H9 (cell line): ENCODE results near the gene GHRHR. TPM values are rescaled to one million over a fixed set of nuclear protein-coding genes. Genes with fewer than 3 reads are reported as not detected.

Experiments used
- DNase-seq: peaks from one replicate; pipeline ENCODE4 v3.0.0-alpha.2; 2017
- H2AFZ ChIP-seq: one replicate; pipeline ENCODE4 v1.6.1; 2013; ENCODE audit warnings: mild to moderate bottlenecking, low read length, control low read depth, moderate library complexity
- H2AK5ac ChIP-seq: 2 replicates; pipeline ENCODE4 v1.6.1; 2013; ENCODE audit warnings: low read length, control low read depth, mixed read lengths; ENCODE audit not compliant: insufficient read length
- H2BK120ac ChIP-seq: one replicate; pipeline ENCODE4 v1.6.1; 2013; ENCODE audit warnings: low read depth, mild to moderate bottlenecking, low read length, control low read depth, inconsistent platforms; ENCODE audit not compliant: poor library complexity, severe bottlenecking
- H2BK12ac ChIP-seq: 2 replicates; pipeline ENCODE4 v1.6.1; 2013; ENCODE audit warnings: low read length, control low read depth, mixed read lengths, low read depth; ENCODE audit not compliant: insufficient read length
- H2BK15ac ChIP-seq: 2 replicates; pipeline ENCODE4 v1.6.1; 2013; ENCODE audit warnings: low read depth, low read length, control low read depth
- H2BK20ac ChIP-seq: one replicate; pipeline ENCODE4 v1.6.1; 2013; ENCODE audit warnings: low read depth, mild to moderate bottlenecking, low read length, control low read depth, inconsistent platforms; ENCODE audit not compliant: poor library complexity, severe bottlenecking
- H2BK5ac ChIP-seq: 2 replicates; pipeline ENCODE4 v1.6.1; 2013; ENCODE audit warnings: low read length, control low read depth, mixed read lengths; ENCODE audit not compliant: insufficient read length
- H3K14ac ChIP-seq: 2 replicates; pipeline ENCODE4 v1.6.1; 2013; ENCODE audit warnings: low read length, control low read depth; ENCODE audit not compliant: insufficient read depth
- H3K18ac ChIP-seq: 2 replicates; pipeline ENCODE4 v1.6.1; 2013; ENCODE audit warnings: low read depth, mild to moderate bottlenecking, mixed read lengths, low read length, control low read depth; ENCODE audit not compliant: insufficient read length
- H3K23ac ChIP-seq: 2 replicates; pipeline ENCODE4 v1.6.1; 2013; ENCODE audit warnings: low read length, control low read depth, mixed read lengths, low read depth; ENCODE audit not compliant: insufficient read length
- H3K23me2 ChIP-seq: 2 replicates; pipeline ENCODE4 v1.6.1; 2013; ENCODE audit warnings: low read depth, mild to moderate bottlenecking, mixed read lengths, low read length, control low read depth; ENCODE audit not compliant: insufficient read length, poor library complexity, severe bottlenecking
- H3K27ac ChIP-seq: 2 replicates; pipeline ENCODE4 v1.5.1; 2013; ENCODE audit warnings: low read length, control low read depth, mixed read lengths, low read depth; ENCODE audit not compliant: insufficient read length
- H3K27me3 ChIP-seq: 2 replicates; pipeline ENCODE4 v1.6.1; 2013; ENCODE audit warnings: low read length, control low read depth, inconsistent platforms; ENCODE audit not compliant: insufficient read depth
- H3K4ac ChIP-seq: 2 replicates; pipeline ENCODE4 v1.6.1; 2013; ENCODE audit warnings: low read depth, mild to moderate bottlenecking, control low read depth, inconsistent platforms, low read length, moderate library complexity
- H3K4me1 ChIP-seq: 2 replicates; pipeline ENCODE4 v1.6.1; 2013; ENCODE audit warnings: low read length, control low read depth, inconsistent platforms; ENCODE audit not compliant: insufficient read depth
- H3K4me2 ChIP-seq: 2 replicates; pipeline ENCODE4 v1.6.1; 2013; ENCODE audit warnings: low read length, control low read depth, mixed read lengths; ENCODE audit not compliant: insufficient read length, insufficient read depth
- H3K56ac ChIP-seq: 2 replicates; pipeline ENCODE4 v1.6.1; 2013; ENCODE audit warnings: low read depth, mild to moderate bottlenecking, mixed read lengths, low read length, control low read depth; ENCODE audit not compliant: insufficient read length
- H3K79me1 ChIP-seq: 2 replicates; pipeline ENCODE4 v1.6.1; 2013; ENCODE audit warnings: low read depth, mild to moderate bottlenecking, moderate library complexity, low read length, control low read depth, inconsistent platforms; ENCODE audit not compliant: insufficient read depth, poor library complexity, severe bottlenecking
- H3K79me2 ChIP-seq: 2 replicates; pipeline ENCODE4 v1.6.1; 2013; ENCODE audit warnings: low read length, control low read depth, inconsistent platforms; ENCODE audit not compliant: insufficient read depth
- H3K9ac ChIP-seq: 2 replicates; pipeline ENCODE4 v1.6.1; 2013; ENCODE audit warnings: low read length, control low read depth, mixed read lengths; ENCODE audit not compliant: insufficient read length; ENCODE audit errors: extremely low read depth
- H3K9me3 ChIP-seq: one replicate; pipeline ENCODE4 v1.6.1; 2013; ENCODE audit warnings: low read depth, low read length, inconsistent platforms; ENCODE audit not compliant: control insufficient read depth
- H3T11ph ChIP-seq: one replicate; pipeline ENCODE4 v1.6.1; 2013; ENCODE audit warnings: mild to moderate bottlenecking, low read length, control low read depth, inconsistent platforms
- H4K20me1 ChIP-seq: one replicate; pipeline ENCODE4 v1.6.1; 2013; ENCODE audit not compliant: control insufficient read depth, insufficient read length, insufficient read depth
- H4K5ac ChIP-seq: 2 replicates; pipeline ENCODE4 v1.6.1; 2013; ENCODE audit warnings: low read depth, mild to moderate bottlenecking, mixed read lengths, low read length, control low read depth; ENCODE audit not compliant: insufficient read length
- H4K8ac ChIP-seq: replicated peaks from 2 replicates; pipeline ENCODE4 v1.6.1; 2013; ENCODE audit warnings: low read length, control low read depth, mixed read lengths, low read depth; ENCODE audit not compliant: insufficient read length
- H4K91ac ChIP-seq: 2 replicates; pipeline ENCODE4 v1.6.1; 2013; ENCODE audit warnings: low read depth, mild to moderate bottlenecking, moderate library complexity, mixed read lengths, low read length, control low read depth; ENCODE audit not compliant: insufficient read length
- H3K27ac Mint-ChIP-seq, 3 experiments: 2 replicates in 2 of 3; 3 replicates in 1 of 3; pipeline ENCODE4 v1.8.0; 2020 to 2021; ENCODE audit warnings: mixed read lengths in 3 of 3, mild to moderate bottlenecking in 1 of 3, moderate library complexity in 1 of 3
- H3K27me3 Mint-ChIP-seq: 2 replicates; pipeline ENCODE4 v1.8.0; 2021; ENCODE audit warnings: low read depth, mild to moderate bottlenecking, moderate library complexity, mixed read lengths
- H3K36me3 Mint-ChIP-seq, 3 experiments: 2 replicates in 2 of 3; 3 replicates in 1 of 3; pipeline ENCODE4 v1.8.0; 2020 to 2021; ENCODE audit warnings: low read depth in 3 of 3, mixed read lengths in 3 of 3; ENCODE audit not compliant: insufficient read depth in 1 of 3
- H3K4me1 Mint-ChIP-seq, 2 experiments: 2 replicates each; pipeline ENCODE4 v1.8.0; 2020; ENCODE audit warnings: mixed read lengths in 2 of 2
- H3K4me3 Mint-ChIP-seq, 2 experiments: 2 replicates in 1 of 2; 3 replicates in 1 of 2; pipeline ENCODE4 v1.8.0; 2020 to 2021; ENCODE audit warnings: mild to moderate bottlenecking in 2 of 2, mixed read lengths in 2 of 2, moderate library complexity in 1 of 2
- H3K9me3 Mint-ChIP-seq, 2 experiments: 2 replicates in 1 of 2; 3 replicates in 1 of 2; pipeline ENCODE4 v1.8.0; 2020; ENCODE audit warnings: mild to moderate bottlenecking in 2 of 2, mixed read lengths in 2 of 2, moderate library complexity in 1 of 2
- CTCF ChIP-seq: fragments of 200-600 bp; sonication (generic); conservative IDR thresholded peaks from 3 replicates; pipeline ENCODE4 v1.8.0; 2021; ENCODE audit warnings: antibody characterized with exemption, mild to moderate bottlenecking
- WGBS: extraction: QIAGEN DNeasy Blood & Tissue Kit; methylation state at CpG from one replicate; pipeline ENCODE4 v1.1.7; 2013; ENCODE audit warnings: missing lambda C conversion rate, low lambda C conversion rate, mixed read lengths; ENCODE audit not compliant: insufficient read length; ENCODE audit errors: extremely low coverage; 5-methylcytosine and 5-hydroxymethylcytosine counted together
- total RNA-seq: library from RNA; stranded (reverse); gene quantifications from 2 replicates; pipeline ENCODE4 v1.2.1, GENCODE V29; 2021

Gene GHRHR
- total RNA-seq, 1 experiment from 2014 or later = 7.4 TPM

- H3K36me3 Mint-ChIP-seq = peaks cover 10 to 26% (median 13%) of the 10 kb centered on the region in 3 experiments
- no peak overlapping the region; a peak in 2 of 7 replicates for H3K27ac Mint-ChIP-seq
- no peak overlapping the region for H3K4me2 ChIP-seq
Observed at GRCh38 chr7:30996256-30996655, 32.5 kb downstream of the GHRHR start.

More at GRCh38 chr7:30996256-30996655, 32.5 kb downstream of the GHRHR start:
- H2AK5ac ChIP-seq = no peak overlapping the region
- H3K9me3 Mint-ChIP-seq = peaks cover 3 to 4% of the 10 kb centered on the region in 2 experiments; a peak in 2 of 5 replicates
- H2BK15ac ChIP-seq = no peak overlapping the region
- no peak overlapping the region for H3K18ac ChIP-seq
- H3K79me1 ChIP-seq = no peaks in the 10 kb centered on the region
- peaks cover 2% of the 10 kb centered on the region for H3K27me3 Mint-ChIP-seq
- H2BK12ac ChIP-seq = no peak overlapping the region
- no peak overlapping the region for H4K5ac ChIP-seq
- WGBS = no CpG with 5 or more reads among the region's 6 CpGs
- H3K23ac ChIP-seq = no peak overlapping the region
- DNase-seq = no peak
- H3K4ac ChIP-seq = no peak overlapping the region
- no peak overlapping the region for H2BK5ac ChIP-seq
- no peak overlapping the region for H3K14ac ChIP-seq
- H3K27ac ChIP-seq = no peak overlapping the region
- H4K20me1 ChIP-seq = no peaks in the 10 kb centered on the region
- H3K27me3 ChIP-seq = no peaks in the 10 kb centered on the region
- H4K8ac ChIP-seq = no peak overlapping the region
- H3K9me3 ChIP-seq = no peaks in the 10 kb centered on the region
- H2BK120ac ChIP-seq = no peak overlapping the region
- H2BK20ac ChIP-seq = no peak overlapping the region
- H3K56ac ChIP-seq = no peak overlapping the region
- H3T11ph ChIP-seq = no peak overlapping the region
- no peak overlapping the region for H3K4me3 Mint-ChIP-seq
- H2AFZ ChIP-seq = no peak overlapping the region
- no peak overlapping the region for H4K91ac ChIP-seq
- H3K4me1 Mint-ChIP-seq = peaks cover 23 to 26% of the 10 kb centered on the region in 2 experiments
- no peaks in the 10 kb centered on the region for H3K23me2 ChIP-seq
- H3K9ac ChIP-seq = no peak overlapping the region
- no peaks in the 10 kb centered on the region for H3K79me2 ChIP-seq
- H3K4me1 ChIP-seq = no peaks in the 10 kb centered on the region
- no peak for TF ChIP-seq CTCF
